ENCODE results near the gene GPR146.

GRCh38 chr7:1013581-1013980, 30.8 kb upstream of the GPR146 start:
- TF ChIP-seq TAF1 (IDR thresholded peaks at IDR 0.05; ENCODE audit: borderline replicate concordance, insufficient read depth, low read length) = no peak
- no peak for TF ChIP-seq POLR2AphosphoS5 (IDR thresholded peaks at IDR 0.05; ENCODE audit: low read depth, low read length)
- no peak for TF ChIP-seq SIN3A (IDR thresholded peaks at IDR 0.05; ENCODE audit: borderline replicate concordance, insufficient read depth, low read length)
- TF ChIP-seq FOXP2 (optimal IDR thresholded peaks at IDR 0.05; ENCODE audit: borderline replicate concordance, extremely low read depth, extremely low read length, insufficient read depth) = no peak

All from PFSK-1 (cell line).